ENCODE results near the gene PRDM16.
"Not testable (repeated sequence)": the region's sequence is repeated elsewhere in the genome, so short reads cannot be mapped to it uniquely, and the experiment has no call there.

The PRDM16 gene

GRCh38 chr1:3267550-3268270 is 198.7 kb downstream of the PRDM16 start:
- DNase-seq = no peak

DNA sequence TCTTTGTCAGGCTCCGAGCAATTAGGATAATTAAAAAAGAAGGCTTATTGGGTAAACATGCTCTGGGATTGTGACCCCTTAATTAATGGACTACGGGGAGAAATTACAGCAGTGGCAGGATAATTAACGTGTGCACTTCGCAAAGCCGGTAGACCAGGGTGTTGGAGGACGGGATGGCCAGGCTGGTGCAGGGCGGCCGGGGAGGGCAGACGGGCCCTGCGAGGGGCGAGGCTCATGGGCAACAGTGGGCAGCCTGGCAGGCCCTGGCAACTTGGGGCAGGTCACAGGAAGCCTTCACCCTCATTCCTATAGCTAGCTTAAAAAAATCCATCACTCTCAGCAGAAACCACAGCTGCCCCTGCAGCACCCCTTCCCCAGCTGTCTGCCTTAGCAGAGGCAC is 199.3 kb downstream of the PRDM16 start:
- DNase-seq = no peak

GRCh38 chr1:3270403-3271245 is 201.6 kb downstream of the PRDM16 start:
- no peak for DNase-seq

DNA sequence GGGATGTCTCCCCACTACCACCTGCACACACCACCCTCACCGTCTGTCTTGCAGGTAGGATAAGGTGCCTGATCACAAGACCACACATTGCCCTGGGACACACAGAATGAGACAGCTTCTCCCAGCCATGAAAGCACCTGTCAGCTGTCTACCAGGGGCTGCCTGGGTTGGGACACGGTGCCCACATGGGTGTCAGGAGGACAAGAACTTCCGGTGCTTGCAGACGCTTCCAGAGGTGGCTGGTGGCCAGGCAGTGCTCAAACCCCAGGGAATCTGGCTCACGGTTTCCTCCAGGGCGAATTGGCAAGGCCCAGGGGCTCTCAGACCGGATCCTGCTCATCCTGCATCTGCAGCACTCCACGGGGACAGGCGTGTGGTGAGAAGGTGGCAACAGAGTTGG is 202.9 kb downstream of the PRDM16 start:
- no peak for DNase-seq

DNA sequence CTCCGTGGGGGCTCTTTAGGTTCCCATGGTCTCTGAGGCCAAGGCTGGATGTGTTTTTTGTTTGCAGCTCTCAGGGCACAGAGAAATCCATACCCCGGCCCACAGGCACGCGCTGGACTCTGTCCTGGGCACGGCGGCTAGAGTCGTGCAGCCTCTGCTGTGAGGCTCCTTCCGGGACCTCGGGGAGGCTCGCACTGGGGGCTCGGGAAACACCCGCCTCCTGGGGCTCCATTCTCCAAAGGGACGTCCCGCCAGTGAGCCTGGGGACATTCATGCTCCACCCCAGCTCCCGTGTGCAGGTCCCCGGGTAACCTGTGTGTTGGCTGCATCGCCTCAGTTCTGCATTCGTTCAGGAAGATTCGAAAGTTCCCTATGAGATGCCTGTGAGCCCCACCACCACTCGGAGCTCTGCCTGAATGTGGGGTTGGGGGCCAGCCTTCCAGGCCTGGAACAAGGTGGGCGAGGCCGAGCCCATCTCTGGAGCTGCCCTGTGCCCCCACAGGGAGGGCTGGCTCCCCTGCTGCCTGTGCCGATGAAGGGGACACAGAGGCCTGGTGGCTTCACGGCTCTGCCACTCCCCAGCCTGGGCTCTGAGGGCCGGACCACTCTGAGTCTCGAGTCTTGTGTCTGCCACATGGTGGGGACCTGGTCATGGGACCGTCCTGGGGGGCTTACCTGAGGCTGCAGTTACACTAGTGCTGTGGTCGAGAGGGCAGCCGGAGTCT is 203.5 kb downstream of the PRDM16 start:
- DNase-seq = no peak

DNA sequence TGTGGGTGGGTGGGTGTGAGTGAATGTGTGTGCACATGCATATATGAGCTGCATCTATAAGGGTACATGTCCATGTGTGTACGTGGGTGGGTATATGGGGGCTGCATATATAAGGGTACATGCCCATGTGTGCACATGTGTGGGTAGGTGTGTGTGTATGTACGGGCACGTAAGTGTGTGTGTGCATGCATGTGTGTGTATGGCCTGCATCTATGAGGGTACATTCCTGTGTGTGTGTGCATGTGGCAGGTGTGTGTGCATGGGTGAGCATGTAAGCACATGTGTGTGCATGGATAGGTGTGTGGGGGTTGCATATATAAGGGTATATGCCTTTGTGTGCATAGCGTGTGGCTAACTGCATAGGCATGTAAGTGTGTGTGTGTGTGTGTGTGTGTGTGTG is 204.4 kb downstream of the PRDM16 start:
- DNase-seq = no peak

DNA sequence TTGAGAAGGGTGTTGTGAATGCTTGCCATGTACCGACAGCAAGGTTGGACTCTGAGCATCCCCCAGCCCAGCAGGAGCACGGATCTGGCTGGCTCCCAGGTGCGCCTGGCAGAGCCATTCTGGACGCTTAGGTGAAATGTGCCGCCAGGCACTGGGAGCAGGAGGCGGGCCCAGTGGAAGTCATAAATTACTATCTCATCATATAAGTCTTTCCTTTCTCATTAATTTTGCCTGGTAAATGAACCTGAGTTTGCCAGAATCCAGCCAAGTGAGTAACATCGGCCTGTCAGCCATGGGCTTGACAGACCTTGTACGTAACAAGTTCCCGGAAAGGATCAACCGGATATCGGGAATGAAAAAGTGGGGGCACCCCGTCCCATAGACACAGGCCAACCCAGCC is 206.0 kb downstream of the PRDM16 start:
- DNase-seq = no peak

GRCh38 chr1:3275471-3276340 is 206.7 kb downstream of the PRDM16 start:
- no peak for DNase-seq

GRCh38 chr1:3276341-3276800 is 207.4 kb downstream of the PRDM16 start:
- no peak for DNase-seq

- DNase-seq = no peak
Observed at GRCh38 chr1:3277011-3277471, 208.0 kb downstream of the PRDM16 start.

GRCh38 chr1:3277623-3278022 is 208.6 kb downstream of the PRDM16 start:
- DNase-seq = no peak

DNA sequence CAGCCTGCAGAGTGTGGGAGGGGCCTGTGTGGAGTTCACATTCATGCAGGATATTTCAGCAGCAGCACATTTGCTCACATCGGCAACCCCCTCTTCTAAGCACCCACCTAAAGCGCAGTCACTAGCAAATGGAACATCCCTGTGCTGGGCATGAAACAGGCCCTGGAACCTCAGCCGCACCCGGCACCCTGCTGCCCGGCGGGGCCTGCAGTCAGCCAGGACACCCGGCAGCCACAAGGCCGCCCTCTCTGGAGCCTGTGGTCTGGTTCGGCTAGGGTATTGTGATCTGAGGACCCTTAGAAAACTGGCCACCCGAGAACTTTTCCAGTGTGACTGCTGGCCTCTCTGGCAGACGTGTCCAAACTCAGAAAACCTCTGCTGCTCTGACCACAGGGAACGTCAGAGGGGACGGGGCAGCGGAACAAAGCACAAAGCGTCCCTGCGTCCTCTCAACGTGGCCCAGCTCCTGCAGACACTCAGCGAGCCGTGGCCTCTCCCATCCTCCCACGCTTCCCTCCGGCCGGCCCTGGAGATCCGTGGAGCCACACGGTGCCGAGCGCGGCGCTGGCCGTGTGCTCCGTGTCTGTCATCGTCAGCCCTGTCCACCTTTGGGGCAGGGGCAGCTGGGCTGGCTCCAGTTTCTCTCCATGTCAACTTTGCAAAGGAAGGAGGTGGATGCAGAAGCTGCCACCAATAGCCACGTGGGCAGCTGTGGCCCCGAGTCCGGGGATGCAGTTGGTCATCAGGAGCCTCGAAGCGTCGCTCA is 209.6 kb downstream of the PRDM16 start:
- DNase-seq = no peak

GRCh38 chr1:3279182-3279470 is 210.1 kb downstream of the PRDM16 start:
- DNase-seq = no peak

DNA sequence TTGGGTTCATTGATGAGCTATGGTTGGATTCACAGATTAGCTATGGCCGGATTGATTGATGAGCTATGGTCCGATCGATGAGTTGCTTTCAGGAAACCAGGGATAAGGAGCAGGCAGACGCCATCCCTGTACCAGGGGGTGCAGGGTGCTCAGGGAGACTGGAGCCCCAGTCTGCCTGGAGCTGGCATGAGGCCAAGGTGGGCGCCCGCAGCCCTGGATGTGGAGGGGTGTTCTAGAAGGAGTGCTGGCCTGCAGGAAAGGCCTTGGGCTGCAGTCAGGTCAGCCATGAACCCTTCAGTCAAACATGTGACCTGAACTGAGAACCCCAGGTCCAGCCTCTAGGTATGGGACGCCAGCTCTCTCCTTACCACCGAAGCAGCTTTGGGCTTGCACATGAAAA is 212.7 kb downstream of the PRDM16 start:
- DNase-seq = no peak

GRCh38 chr1:3282186-3282585 is 213.2 kb downstream of the PRDM16 start:
- DNase-seq = no peak

- no peak for DNase-seq
Observed at GRCh38 chr1:3282656-3283430, 213.8 kb downstream of the PRDM16 start.

- DNase-seq = peak in 3 of 4 experiments; percentile 13 to 61 (median 36)
Observed at GRCh38 chr1:3283849-3284248, 214.8 kb downstream of the PRDM16 start.

DNA sequence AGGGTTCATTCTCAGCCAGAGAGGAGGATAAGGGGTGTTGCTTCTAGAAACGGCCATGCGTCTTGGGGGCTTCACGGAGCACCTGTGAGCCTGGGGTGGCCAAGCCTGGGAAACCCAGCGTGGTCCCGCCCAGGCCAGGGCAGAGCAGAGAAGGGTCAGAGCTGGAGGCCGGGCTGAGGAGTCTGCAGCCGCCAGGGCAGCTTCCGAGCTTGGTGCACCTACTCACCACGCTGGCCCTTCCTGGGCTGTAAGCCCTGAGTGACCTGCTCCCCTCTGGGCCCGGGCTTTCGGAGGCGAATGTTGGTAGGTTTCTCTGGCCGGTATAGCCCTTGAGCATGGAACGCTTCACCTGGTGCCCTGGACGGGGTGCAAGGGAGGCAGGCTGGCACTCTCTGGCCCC is 215.7 kb downstream of the PRDM16 start:
- no peak for DNase-seq

DNA sequence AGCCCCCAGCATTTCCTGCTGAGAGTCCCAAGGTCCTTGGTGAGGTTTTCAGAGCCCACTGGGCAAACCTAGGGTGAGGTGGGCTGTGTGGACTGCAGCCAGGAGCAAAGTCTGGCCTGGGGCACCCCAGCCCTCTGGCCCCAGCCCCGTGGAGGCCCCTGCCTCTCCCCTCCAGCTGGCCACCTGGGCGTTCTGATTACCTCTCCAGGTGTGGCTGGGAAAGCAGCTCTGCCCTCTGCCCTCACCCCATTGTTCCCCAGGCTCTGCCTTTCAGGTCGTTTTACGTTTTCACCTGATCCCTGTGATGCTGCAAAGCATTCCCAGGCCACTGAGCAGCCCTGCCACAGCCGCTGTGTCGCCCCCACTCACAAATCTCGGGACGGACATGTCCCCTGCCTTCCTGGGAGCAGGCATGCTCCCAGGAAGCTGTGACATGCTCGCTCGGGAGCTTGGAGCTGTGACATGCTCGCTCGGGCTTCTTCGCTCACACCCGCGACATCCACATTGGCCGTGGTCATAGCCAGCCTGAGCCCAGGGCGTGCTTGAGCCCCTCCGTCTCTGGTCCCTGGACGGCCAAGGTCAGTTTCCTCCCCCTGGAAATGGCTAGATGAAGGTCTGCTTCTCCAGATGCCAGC is 216.2 kb downstream of the PRDM16 start:
- no peak for DNase-seq

DNA sequence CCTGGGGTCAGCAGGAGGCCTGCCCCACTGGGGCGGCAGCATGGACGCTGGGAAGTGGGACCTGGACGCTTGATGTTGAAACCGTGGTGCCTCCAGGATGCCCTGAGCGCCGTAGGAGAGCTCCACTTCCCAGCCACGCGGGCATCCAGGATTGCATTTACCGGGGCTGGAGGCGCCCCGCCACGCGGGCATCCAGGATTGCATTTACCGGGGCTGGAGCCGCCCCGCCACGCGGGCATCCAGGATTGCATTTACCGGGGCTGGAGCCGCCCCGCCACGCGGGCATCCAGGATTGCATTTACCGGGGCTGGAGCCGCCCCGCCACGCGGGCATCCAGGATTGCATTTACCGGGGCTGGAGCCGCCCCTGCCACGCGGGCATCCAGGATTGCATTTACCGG is 218.1 kb downstream of the PRDM16 start:
- DNase-seq = not testable (repeated sequence)
